Measurements from ENCODE around the gene MYBPHL. TPM values are rescaled to one million over a fixed set of nuclear protein-coding genes. Genes with fewer than 3 reads are reported as not detected.

Gene MYBPHL
- total RNA-seq, 2 experiments from 2014 or later, result not detected

GRCh38 chr1:109350182-109350581, 43.4 kb upstream of the MYBPHL start:
- no peak for ATAC-seq
- intact Hi-C loops (cut with micrococcal nuclease), result no loop called here

GRCh38 chr1:109347511-109347910, 40.7 kb upstream of the MYBPHL start:
- no peaks in the 10 kb centered on the region for H3K9me3 Mint-ChIP-seq
- H3K4me3 Mint-ChIP-seq, result no peak overlapping the region
- H3K4me1 Mint-ChIP-seq (ENCODE audit: low read depth), result no peaks in the 10 kb centered on the region
- ChIA-PET POLR2A (no interaction called here), CTCF (interaction anchor here (3.2 kb wide), 1 partner anchor 52 kb away, joined by 10 read pairs; the partner anchor contains the start of gene SORT1)
- intact Hi-C loops (cut with micrococcal nuclease), result no loop called here
- DNase-seq (no peak), ATAC-seq (no peak)
- H3K27me3 Mint-ChIP-seq, result no peaks in the 10 kb centered on the region
- H3K36me3 Mint-ChIP-seq (ENCODE audit: low read depth), result no peaks in the 10 kb centered on the region
- no peak overlapping the region for H3K27ac Mint-ChIP-seq
- TF ChIP-seq CTCF (IDR thresholded peaks at IDR 0.05), result no peak

More at GRCh38 chr1:109350182-109350581, 43.4 kb upstream of the MYBPHL start:
- no peaks in the 10 kb centered on the region for H3K36me3 Mint-ChIP-seq (ENCODE audit: low read depth)
- ChIA-PET POLR2A (no interaction called here), CTCF (interaction anchor here (1.0 kb wide), 1 partner anchor 182 kb away, joined by 3 read pairs; no protein-coding TSS in a partner anchor)
- H3K27me3 Mint-ChIP-seq, result no peaks in the 10 kb centered on the region
- no peak overlapping the region for H3K27ac Mint-ChIP-seq
- no peak for TF ChIP-seq CTCF (IDR thresholded peaks at IDR 0.05)
- H3K9me3 Mint-ChIP-seq, result no peaks in the 10 kb centered on the region
- H3K4me3 Mint-ChIP-seq, result no peak overlapping the region
- no peaks in the 10 kb centered on the region for H3K4me1 Mint-ChIP-seq (ENCODE audit: low read depth)
- no peak for DNase-seq

GRCh38 chr1:109341944-109342930, 35.4 kb upstream of the MYBPHL start:
- no peaks in the 10 kb centered on the region for H3K27me3 Mint-ChIP-seq
- POLR2A ChIA-PET, result no interaction called here
- H3K4me1 Mint-ChIP-seq (ENCODE audit: low read depth), result no peaks in the 10 kb centered on the region
- no peaks in the 10 kb centered on the region for H3K36me3 Mint-ChIP-seq (ENCODE audit: low read depth)
- DNase-seq, result no peak
- ATAC-seq, result no peak
- H3K27ac Mint-ChIP-seq, result no peak overlapping the region
- intact Hi-C loops (cut with micrococcal nuclease), result no loop called here
- H3K9me3 Mint-ChIP-seq, result no peaks in the 10 kb centered on the region
- H3K4me3 Mint-ChIP-seq, result no peak overlapping the region
- no peak for TF ChIP-seq CTCF (IDR thresholded peaks at IDR 0.05)
- CTCF ChIA-PET, result interaction anchor here (0.7 to 1.5 kb wide), 2 partner anchors 14 to 190 kb away, joined by 3 read pairs; no protein-coding TSS in a partner anchor

- no peaks in the 10 kb centered on the region for H3K4me1 Mint-ChIP-seq (ENCODE audit: low read depth)
- no peaks in the 10 kb centered on the region for H3K27me3 Mint-ChIP-seq
- DNase-seq (no peak), ATAC-seq (no peak)
- H3K36me3 Mint-ChIP-seq (ENCODE audit: low read depth), result no peaks in the 10 kb centered on the region
- no peaks in the 10 kb centered on the region for H3K9me3 Mint-ChIP-seq
- no peak for TF ChIP-seq CTCF (IDR thresholded peaks at IDR 0.05)
- POLR2A ChIA-PET, result no interaction called here
- intact Hi-C loops (cut with micrococcal nuclease), result no loop called here
- CTCF ChIA-PET, result no interaction called here
- H3K27ac Mint-ChIP-seq, result no peak overlapping the region
- H3K4me3 Mint-ChIP-seq, result no peak overlapping the region
These were observed 31.8 kb upstream of the MYBPHL start for GRCh38 chr1:109338608-109339007.

- DNase-seq (no peak), ATAC-seq (no peak)
- intact Hi-C loops (cut with micrococcal nuclease), result no loop called here
- H3K9me3 Mint-ChIP-seq, result no peaks in the 10 kb centered on the region
- no peaks in the 10 kb centered on the region for H3K4me1 Mint-ChIP-seq (ENCODE audit: low read depth)
- no peak overlapping the region for H3K4me3 Mint-ChIP-seq
- POLR2A ChIA-PET, result no interaction called here
- H3K27me3 Mint-ChIP-seq, result no peaks in the 10 kb centered on the region
- H3K36me3 Mint-ChIP-seq (ENCODE audit: low read depth), result no peaks in the 10 kb centered on the region
- no peak overlapping the region for H3K27ac Mint-ChIP-seq
- no peak for TF ChIP-seq CTCF (IDR thresholded peaks at IDR 0.05)
- CTCF ChIA-PET, result no interaction called here
These were observed 31.3 kb upstream of the MYBPHL start for GRCh38 chr1:109338091-109338490.

Measured in activated CD8-positive, alpha-beta T cell treated with anti-CD3 and anti-CD28 coated beads for 36 hours (primary cell).